Astrocyte (in vitro differentiated cells and primary cell): ENCODE data around the gene UBN2. TPM values are rescaled to one million over a fixed set of nuclear protein-coding genes. Genes with fewer than 3 reads are reported as not detected.
A peak's percentile ranks its signal among the peaks of the same experiment; 100 is the strongest.
"Not testable (repeated sequence)": the region's sequence is repeated elsewhere in the genome, so short reads cannot be mapped to it uniquely, and the experiment has no call there.

Experiments used
- DNase-seq: peaks from one replicate; pipeline ENCODE4 v3.0.0-alpha.2; 2010; ENCODE audit warnings: low read depth
- FAIRE-seq: peaks from 2 replicates; lab custom pipeline; 2011; peaks lifted over from hg19 to GRCh38; lab: Jason Lieb, UNC
- H2AFZ ChIP-seq: 2 replicates; pipeline ENCODE4 v1.6.0; 2012; ENCODE audit warnings: low read depth, low read length, inconsistent platforms
- H3K27ac ChIP-seq: 2 replicates; pipeline ENCODE4 v1.5.1; 2011; ENCODE audit warnings: low read depth, low read length, inconsistent platforms
- H3K27me3 ChIP-seq: 2 replicates; pipeline ENCODE4 v1.6.0; 2011; ENCODE audit warnings: low read length, inconsistent platforms; ENCODE audit not compliant: insufficient read depth
- H3K36me3 ChIP-seq: 2 replicates; pipeline ENCODE4 v1.5.1; 2011; ENCODE audit warnings: low read length, inconsistent platforms; ENCODE audit not compliant: insufficient read depth
- H3K4me1 ChIP-seq: 2 replicates; pipeline ENCODE4 v1.5.1; 2011; ENCODE audit warnings: low read length, inconsistent platforms; ENCODE audit not compliant: insufficient read depth
- H3K4me2 ChIP-seq: 2 replicates; pipeline ENCODE4 v1.6.0; 2012; ENCODE audit warnings: low read length, inconsistent platforms
- H3K4me3 ChIP-seq: 2 replicates; pipeline ENCODE4 v1.5.1; 2011; ENCODE audit warnings: low read depth, mild to moderate bottlenecking, low read length, inconsistent platforms; ENCODE audit not compliant: insufficient read depth
- H3K79me2 ChIP-seq: 2 replicates; pipeline ENCODE4 v1.6.0; 2012; ENCODE audit warnings: mild to moderate bottlenecking, low read length, inconsistent platforms; ENCODE audit not compliant: insufficient read depth
- H3K9ac ChIP-seq: 2 replicates; pipeline ENCODE4 v1.6.0; 2012; ENCODE audit warnings: mild to moderate bottlenecking, low read length, inconsistent platforms
- H3K9me3 ChIP-seq: 2 replicates; pipeline ENCODE4 v1.5.1; 2012; ENCODE audit warnings: low read depth, mild to moderate bottlenecking, low read length, inconsistent platforms; ENCODE audit not compliant: insufficient read depth
- H4K20me1 ChIP-seq: 2 replicates; pipeline ENCODE4 v1.6.0; 2012; ENCODE audit warnings: low read length, inconsistent platforms; ENCODE audit not compliant: insufficient read depth
- H3K27ac Mint-ChIP-seq: one replicate; pipeline ENCODE4 v1.8.0; 2021; ENCODE audit warnings: mild to moderate bottlenecking, mixed read lengths; ENCODE audit not compliant: unreplicated experiment
- H3K27me3 Mint-ChIP-seq: one replicate; pipeline ENCODE4 v1.8.0; 2021; ENCODE audit warnings: low read depth, mixed read lengths; ENCODE audit not compliant: unreplicated experiment
- H3K36me3 Mint-ChIP-seq: one replicate; pipeline ENCODE4 v1.8.0; 2021; ENCODE audit warnings: low read depth, mixed read lengths; ENCODE audit not compliant: unreplicated experiment
- H3K4me1 Mint-ChIP-seq: one replicate; pipeline ENCODE4 v1.8.0; 2021; ENCODE audit warnings: low read depth, mixed read lengths; ENCODE audit not compliant: unreplicated experiment
- H3K4me3 Mint-ChIP-seq: one replicate; pipeline ENCODE4 v1.8.0; 2021; ENCODE audit warnings: mild to moderate bottlenecking, moderate library complexity, mixed read lengths; ENCODE audit not compliant: unreplicated experiment
- H3K9me3 Mint-ChIP-seq: one replicate; pipeline ENCODE4 v1.8.0; 2021; ENCODE audit warnings: mild to moderate bottlenecking, mixed read lengths; ENCODE audit not compliant: unreplicated experiment
- CTCF ChIP-seq: IDR thresholded peaks from 2 replicates; pipeline ENCODE4 v1.5.1; 2011; ENCODE audit warnings: low read depth, mild to moderate bottlenecking, inconsistent platforms, low read length, moderate library complexity; ENCODE audit not compliant: insufficient read depth
- EZH2 ChIP-seq: IDR thresholded peaks from 2 replicates; pipeline ENCODE4 v1.6.1; 2012; ENCODE audit warnings: mild to moderate bottlenecking, low read length, inconsistent platforms; ENCODE audit not compliant: insufficient read depth
- total RNA-seq: library from RNA; stranded (reverse); gene quantifications from 2 replicates; pipeline ENCODE4 v1.2.1, GENCODE V29; 2021

The UBN2 gene
- total RNA-seq, 1 donor from 2014 or later = 16.5 TPM

- Histone ChIP-seq H3K4me3 (no peak overlapping the region), H3K27ac (no peak overlapping the region), H3K4me2 (no peak overlapping the region), H3K9ac (no peak overlapping the region), H3K79me2 (no peaks in the 10 kb centered on the region), H3K9me3 (no peaks in the 10 kb centered on the region), H3K27me3 (no peaks in the 10 kb centered on the region), H3K36me3 (no peaks in the 10 kb centered on the region), H3K4me1 (no peaks in the 10 kb centered on the region), H2AFZ (no peak overlapping the region), H4K20me1 (no peaks in the 10 kb centered on the region)
- TF ChIP-seq EZH2 = no peak
- TF ChIP-seq CTCF = peak; percentile 20
- H3K9me3 Mint-ChIP-seq = peaks cover 2% of the 10 kb centered on the region
- H3K4me1 Mint-ChIP-seq = no peaks in the 10 kb centered on the region
- FAIRE-seq = no peak
- no peak overlapping the region for H3K27ac Mint-ChIP-seq
- no peak for DNase-seq
- H3K4me3 Mint-ChIP-seq = no peak overlapping the region
- no peaks in the 10 kb centered on the region for H3K36me3 Mint-ChIP-seq
- peaks cover 1% of the 10 kb centered on the region for H3K27me3 Mint-ChIP-seq
Measured at GRCh38 chr7:139321071-139321745, 90.2 kb downstream of the UBN2 start.

GRCh38 chr7:139324709-139325108, 93.7 kb downstream of the UBN2 start:
- H3K4me2 ChIP-seq, H3K36me3 Mint-ChIP-seq, H3K27me3 ChIP-seq, H3K4me1 ChIP-seq, H2AFZ ChIP-seq, H3K4me3 ChIP-seq, H3K9me3 ChIP-seq, H3K36me3 ChIP-seq, H3K9me3 Mint-ChIP-seq, H3K9ac ChIP-seq, H3K79me2 ChIP-seq, H3K27me3 Mint-ChIP-seq, H3K27ac ChIP-seq, FAIRE-seq, H3K4me1 Mint-ChIP-seq, H3K4me3 Mint-ChIP-seq, H4K20me1 ChIP-seq, H3K27ac Mint-ChIP-seq, DNase-seq: not testable (repeated sequence)

GRCh38 chr7:139328375-139328774, 97.3 kb downstream of the UBN2 start:
- H3K9ac ChIP-seq = no peak overlapping the region
- no peaks in the 10 kb centered on the region for H3K36me3 ChIP-seq
- no peak overlapping the region for H3K27ac ChIP-seq
- no peak for TF ChIP-seq CTCF
- TF ChIP-seq EZH2 = no peak
- H3K4me1 Mint-ChIP-seq = no peaks in the 10 kb centered on the region
- H3K4me3 ChIP-seq = no peak overlapping the region
- no peak for FAIRE-seq
- no peaks in the 10 kb centered on the region for H3K27me3 ChIP-seq
- peak; percentile 63 for DNase-seq
- H3K4me3 Mint-ChIP-seq = no peak overlapping the region
- H3K4me1 ChIP-seq = no peaks in the 10 kb centered on the region
- H2AFZ ChIP-seq = no peak overlapping the region
- peaks cover 3% of the 10 kb centered on the region for H3K27me3 Mint-ChIP-seq
- no peaks in the 10 kb centered on the region for H3K36me3 Mint-ChIP-seq
- peaks cover 2% of the 10 kb centered on the region for H3K9me3 Mint-ChIP-seq
- no peaks in the 10 kb centered on the region for H4K20me1 ChIP-seq
- H3K27ac Mint-ChIP-seq = no peak overlapping the region
- no peak overlapping the region for H3K4me2 ChIP-seq
- no peaks in the 10 kb centered on the region for H3K79me2 ChIP-seq
- no peaks in the 10 kb centered on the region for H3K9me3 ChIP-seq
